Stimulated activated CD8-positive, alpha-beta memory T cell treated with anti-CD3 and anti-CD28 coated beads, Interleukin-12 subunit alpha, Interleukin-12 subunit beta, amount 100 ng/mL, for 1 hour (primary cell): ENCODE data around the gene DUS2.

Experiments
- DNase-seq: peaks from one replicate; pipeline ENCODE4 v3.0.0-alpha.2; 2020; ENCODE audit warnings: low read depth

Gene DUS2

GRCh38 chr16:68128577-68129305 lies 105.7 kb downstream of the DUS2 start:
- no peak for DNase-seq
